Activated T-helper 2 cell treated with anti-CD3 and anti-CD28 coated beads, Interferon-gamma antibody, Interleukin-2, Interleukin-4, amounts not matched to agents 10 μg/mL and 5 μg/mL and 100 μg/mL, durations not matched to agents 14 hours and 24 hours and 36 hours (primary cell): Measurements from ENCODE around the gene PGGHG. TPM values are rescaled to one million over a fixed set of nuclear protein-coding genes. Genes with fewer than 3 reads are reported as not detected.
"Not testable (repeated sequence)": the region's sequence is repeated elsewhere in the genome, so short reads cannot be mapped to it uniquely, and the experiment has no call there.

Experiments
- DNase-seq: peaks from one replicate; pipeline ENCODE4 v3.0.0; 2021; ENCODE audit warnings: low spot score
- H3K27ac Mint-ChIP-seq: one replicate; pipeline ENCODE4 v1.8.0; 2021; ENCODE audit warnings: mixed read lengths
- H3K27me3 Mint-ChIP-seq: one replicate; pipeline ENCODE4 v1.8.0; 2021; ENCODE audit warnings: low read depth, mixed read lengths
- H3K36me3 Mint-ChIP-seq: one replicate; pipeline ENCODE4 v1.8.0; 2021; ENCODE audit warnings: low read depth, mixed read lengths
- H3K4me1 Mint-ChIP-seq: one replicate; pipeline ENCODE4 v1.8.0; 2021; ENCODE audit warnings: low read depth, mixed read lengths
- H3K4me3 Mint-ChIP-seq: one replicate; pipeline ENCODE4 v1.8.0; 2021; ENCODE audit warnings: low read depth, mild to moderate bottlenecking, moderate library complexity, mixed read lengths
- H3K9me3 Mint-ChIP-seq: one replicate; pipeline ENCODE4 v1.8.0; 2021; ENCODE audit warnings: mixed read lengths
- intact Hi-C: fragments of 100-400 bp; cut with micrococcal nuclease; formaldehyde crosslinking; loops from one replicate; pipeline ENCODE4 v1.15.1; 2023
- total RNA-seq: library from RNA; stranded (reverse); gene quantifications from 2 replicates; pipeline ENCODE4 v1.2.3, GENCODE V29; 2022

PGGHG gene
- total RNA-seq, 1 donor from 2014 or later = 62.0 TPM

GRCh38 chr11:331358-332060 is 42.6 kb downstream of the PGGHG start:
- intact Hi-C loops = loop anchor here (2.0 kb wide), 1 partner anchor 17 kb away; no protein-coding TSS in a partner anchor
- H3K4me1 Mint-ChIP-seq = peaks cover 52% of the 10 kb centered on the region
- H3K9me3 Mint-ChIP-seq = no peaks in the 10 kb centered on the region
- H3K36me3 Mint-ChIP-seq = peaks cover 17% of the 10 kb centered on the region
- peak overlapping the region; percentile 65 for H3K27ac Mint-ChIP-seq
- no peak for DNase-seq
- no peaks in the 10 kb centered on the region for H3K27me3 Mint-ChIP-seq
- peak overlapping the region; percentile 51 for H3K4me3 Mint-ChIP-seq

- intact Hi-C loops = loop anchor here (2.0 kb wide), 1 partner anchor 16 kb away; no protein-coding TSS in a partner anchor
- Mint-ChIP-seq H3K27ac (no peak overlapping the region), H3K9me3 (no peaks in the 10 kb centered on the region), H3K4me3 (no peak overlapping the region), H3K36me3 (peaks cover 17% of the 10 kb centered on the region), H3K4me1 (peaks cover 49% of the 10 kb centered on the region), H3K27me3 (no peaks in the 10 kb centered on the region)
- DNase-seq = no peak
Measured at GRCh38 chr11:332651-333480, 43.9 kb downstream of the PGGHG start.

- H3K36me3 Mint-ChIP-seq = peaks cover 17% of the 10 kb centered on the region
- not testable (repeated sequence) for H3K27me3 Mint-ChIP-seq, H3K27ac Mint-ChIP-seq, DNase-seq, H3K9me3 Mint-ChIP-seq, H3K4me3 Mint-ChIP-seq
- peaks cover 42% of the 10 kb centered on the region for H3K4me1 Mint-ChIP-seq
- intact Hi-C loops = loop anchor here (2.0 kb wide), 1 partner anchor 15 kb away; no protein-coding TSS in a partner anchor
Measured at GRCh38 chr11:333616-334263, 44.8 kb downstream of the PGGHG start.

DNA sequence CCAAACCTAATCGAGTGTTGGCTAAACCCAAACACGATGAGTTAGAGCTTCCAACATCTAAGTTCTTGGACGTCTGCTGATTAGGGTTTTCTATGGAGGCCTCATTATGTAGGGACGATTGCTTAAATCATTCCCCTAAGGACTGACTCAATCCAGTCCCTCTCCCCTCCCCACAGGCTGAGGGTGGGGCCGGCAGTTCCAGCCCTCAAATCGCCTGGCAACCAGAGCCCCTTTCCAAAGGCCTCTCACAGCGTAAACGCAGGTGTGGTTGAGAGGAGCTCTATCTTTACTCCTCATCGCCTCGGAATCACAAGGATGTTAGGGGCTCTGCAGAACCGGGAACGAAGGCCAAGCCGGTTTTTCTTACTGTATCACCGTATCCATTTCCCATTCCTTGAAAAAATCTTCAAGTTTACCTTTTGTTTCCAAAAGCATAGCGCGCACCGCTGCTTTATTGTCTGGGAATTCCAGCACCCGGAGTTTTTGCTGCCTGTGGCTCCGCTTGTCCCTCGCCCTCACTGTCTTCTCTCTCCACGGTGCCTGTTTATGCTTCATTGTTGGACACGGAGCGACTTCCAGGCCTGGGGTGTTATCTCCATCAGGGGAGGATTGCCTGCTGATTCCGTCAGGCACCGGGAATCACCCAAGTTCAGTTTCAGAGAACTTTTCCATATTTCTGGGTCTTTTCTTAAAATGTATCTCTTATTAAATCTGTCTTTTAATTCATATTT is 45.5 kb downstream of the PGGHG start:
- DNase-seq = no peak
- Mint-ChIP-seq H3K9me3 (no peaks in the 10 kb centered on the region), H3K4me1 (peaks cover 35% of the 10 kb centered on the region), H3K4me3 (no peak overlapping the region), H3K27ac (no peak overlapping the region), H3K36me3 (peaks cover 13% of the 10 kb centered on the region), H3K27me3 (no peaks in the 10 kb centered on the region)
- intact Hi-C loops = no loop called here

DNA sequence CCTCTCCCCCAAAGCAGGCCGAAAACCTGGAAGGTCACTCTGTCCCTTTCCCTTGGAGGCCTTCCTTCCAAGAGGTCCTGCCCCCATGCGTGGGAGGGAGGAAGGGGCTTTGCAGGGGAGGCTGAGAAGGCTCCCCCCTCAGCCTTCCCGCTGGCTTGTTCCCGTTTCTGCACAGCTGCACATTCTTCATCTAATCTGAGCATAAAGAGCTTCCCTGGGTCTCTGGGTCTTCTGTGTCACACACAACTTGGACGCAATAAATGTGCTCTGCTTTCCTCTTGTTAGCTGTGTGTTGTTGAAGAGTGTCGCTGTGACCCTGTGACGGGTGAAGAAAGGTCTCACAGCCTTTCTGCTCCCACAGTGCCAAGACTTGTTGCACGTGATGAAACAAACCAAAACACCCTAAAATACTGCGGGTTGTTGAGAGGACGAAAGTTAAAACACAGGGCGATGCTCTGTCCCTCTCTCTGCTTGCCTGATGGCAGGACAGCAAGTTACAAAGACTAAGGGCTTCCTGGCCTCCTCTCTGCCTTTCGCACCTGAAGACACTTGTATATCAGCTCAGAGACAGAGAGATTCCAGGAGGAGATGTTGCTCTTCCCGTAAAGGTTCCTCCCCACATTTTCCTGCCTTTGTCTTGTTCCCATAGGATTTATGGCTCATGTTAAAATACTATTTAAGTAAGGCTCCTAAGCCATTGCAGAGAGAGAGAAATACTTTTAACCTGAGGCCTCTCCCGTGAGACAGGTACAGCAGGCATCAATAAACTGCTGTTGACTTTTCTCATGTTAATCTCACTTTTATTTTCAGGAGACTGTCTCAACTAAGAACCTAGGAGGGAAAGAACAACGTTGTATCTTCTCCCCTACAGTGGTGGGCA is 47.1 kb downstream of the PGGHG start:
- no peak overlapping the region for H3K27ac Mint-ChIP-seq
- intact Hi-C loops = no loop called here

GRCh38 chr11:336659-337198 is 47.8 kb downstream of the PGGHG start:
- peaks cover 26% of the 10 kb centered on the region for H3K4me1 Mint-ChIP-seq
- H3K27ac Mint-ChIP-seq = peak overlapping the region; percentile 0
- H3K9me3 Mint-ChIP-seq = no peaks in the 10 kb centered on the region
- intact Hi-C loops = no loop called here
- peaks cover 2% of the 10 kb centered on the region for H3K27me3 Mint-ChIP-seq
- no peak overlapping the region for H3K4me3 Mint-ChIP-seq
- DNase-seq = no peak
- peaks cover 4% of the 10 kb centered on the region for H3K36me3 Mint-ChIP-seq

More for the DNA sequence above, 47.1 kb downstream of the PGGHG start:
- H3K36me3 Mint-ChIP-seq = peaks cover 7% of the 10 kb centered on the region
- H3K4me3 Mint-ChIP-seq = no peak overlapping the region
- no peak for DNase-seq
- H3K4me1 Mint-ChIP-seq = peaks cover 25% of the 10 kb centered on the region
- H3K9me3 Mint-ChIP-seq = no peaks in the 10 kb centered on the region
- peaks cover 2% of the 10 kb centered on the region for H3K27me3 Mint-ChIP-seq

DNA sequence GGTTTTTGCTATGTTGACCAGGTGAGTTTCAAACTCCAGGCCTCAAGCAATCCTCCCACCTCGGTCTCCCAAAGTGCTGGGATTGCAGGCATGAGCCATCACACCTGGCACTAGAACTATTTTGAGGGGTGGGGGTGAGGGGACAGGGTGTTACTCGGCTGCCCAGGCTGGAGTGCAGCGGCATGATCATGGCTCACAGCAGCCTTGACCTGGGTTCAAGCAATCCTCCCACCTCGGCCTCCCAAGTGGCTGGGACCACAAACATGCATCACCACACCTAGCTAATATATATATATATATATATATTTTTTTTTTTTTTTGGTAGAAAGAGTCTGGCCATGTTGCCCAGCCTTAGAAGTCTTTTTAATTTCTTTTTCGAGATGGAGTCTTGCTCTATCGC is 48.8 kb downstream of the PGGHG start:
- peaks cover 2% of the 10 kb centered on the region for H3K27me3 Mint-ChIP-seq
- peaks cover 4% of the 10 kb centered on the region for H3K36me3 Mint-ChIP-seq
- H3K27ac Mint-ChIP-seq = no peak overlapping the region
- no peaks in the 10 kb centered on the region for H3K9me3 Mint-ChIP-seq
- no peak for DNase-seq
- intact Hi-C loops = no loop called here
- peaks cover 28% of the 10 kb centered on the region for H3K4me1 Mint-ChIP-seq
- no peak overlapping the region for H3K4me3 Mint-ChIP-seq

- H3K27me3 Mint-ChIP-seq = peaks cover 2% of the 10 kb centered on the region
- peaks cover 28% of the 10 kb centered on the region for H3K4me1 Mint-ChIP-seq
- H3K4me3 Mint-ChIP-seq = no peak overlapping the region
- no peak overlapping the region for H3K27ac Mint-ChIP-seq
- no peak for DNase-seq
- intact Hi-C loops = no loop called here
- no peaks in the 10 kb centered on the region for H3K9me3 Mint-ChIP-seq
- H3K36me3 Mint-ChIP-seq = no peaks in the 10 kb centered on the region
Measured at GRCh38 chr11:339963-340362, 51.0 kb downstream of the PGGHG start.

DNA sequence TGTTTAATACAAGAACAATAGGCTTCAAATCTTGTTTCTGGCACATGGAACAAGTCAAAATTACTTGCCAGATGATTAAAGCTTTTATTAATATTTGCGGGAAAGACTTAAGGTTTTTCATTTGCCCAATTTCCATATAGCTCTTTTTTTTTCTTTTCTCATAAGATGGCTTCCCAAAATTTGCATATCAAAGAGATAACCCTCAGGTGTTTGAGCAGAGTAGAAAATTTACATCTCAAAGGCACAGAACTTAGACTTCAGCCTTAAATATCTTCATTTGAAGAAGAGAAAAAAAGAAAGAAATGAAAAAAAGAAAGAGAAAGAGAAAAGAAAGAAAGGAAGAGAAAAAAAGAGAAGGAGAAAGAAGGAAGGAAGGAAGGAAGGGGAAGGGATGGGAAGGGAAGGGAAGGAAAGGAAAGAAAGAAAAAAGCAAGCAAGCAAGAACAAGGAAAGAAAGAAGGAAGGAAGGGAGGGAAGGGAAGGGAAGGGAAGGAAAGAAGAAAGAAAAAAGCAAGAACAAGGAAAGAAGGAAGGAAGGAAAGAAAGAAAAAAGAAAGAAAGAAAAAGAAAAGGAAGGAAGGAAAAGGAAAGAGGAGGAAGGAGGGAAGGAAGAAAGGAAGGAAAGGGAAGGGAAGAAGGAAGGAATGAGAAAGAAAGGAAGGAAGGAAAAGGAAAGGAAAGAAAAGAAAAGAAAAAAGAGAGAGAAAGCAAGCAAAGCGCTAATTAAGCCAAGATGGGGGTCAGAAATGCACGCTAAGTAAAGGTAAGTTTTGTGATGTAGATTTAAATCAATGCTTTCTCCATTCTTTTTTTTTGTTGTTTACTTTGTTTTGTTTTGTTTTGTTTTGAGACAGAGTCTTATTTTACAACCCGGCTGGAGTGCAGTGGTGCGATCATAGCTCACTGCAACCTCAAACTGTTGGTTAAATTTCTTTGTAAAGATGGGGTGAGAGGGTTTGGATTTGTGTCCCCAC is 51.9 kb downstream of the PGGHG start:
- no peak for DNase-seq
- H3K36me3 Mint-ChIP-seq = no peaks in the 10 kb centered on the region
- no peak overlapping the region for H3K27ac Mint-ChIP-seq
- H3K4me3 Mint-ChIP-seq = no peak overlapping the region
- H3K27me3 Mint-ChIP-seq = peaks cover 2% of the 10 kb centered on the region
- intact Hi-C loops = no loop called here
- H3K9me3 Mint-ChIP-seq = no peaks in the 10 kb centered on the region
- H3K4me1 Mint-ChIP-seq = peaks cover 28% of the 10 kb centered on the region

- intact Hi-C loops = no loop called here
- peaks cover 5% of the 10 kb centered on the region for H3K27me3 Mint-ChIP-seq
- DNase-seq = no peak
- no peak overlapping the region for H3K4me3 Mint-ChIP-seq
- peaks cover 17% of the 10 kb centered on the region for H3K4me1 Mint-ChIP-seq
- no peaks in the 10 kb centered on the region for H3K9me3 Mint-ChIP-seq
- peak overlapping the region; percentile 82 for H3K27ac Mint-ChIP-seq
- no peaks in the 10 kb centered on the region for H3K36me3 Mint-ChIP-seq
Measured at GRCh38 chr11:342328-342727, 53.4 kb downstream of the PGGHG start.
